Measurements from ENCODE around the gene STYK1. TPM values are rescaled to one million over a fixed set of nuclear protein-coding genes. Genes with fewer than 3 reads are reported as not detected.

The STYK1 gene
- total and polyA plus RNA-seq, 7 donors = 0.16 to 14.1 (median 3.7) TPM; not detected in 1

- intact Hi-C loops (cut with DNase I) = no loop called here
- WGBS, 2 donors = 88% methylated on average over 3 of the region's 3 CpGs
- H3K4me3 ChIP-seq = no peak overlapping the region
- H3K4me1 ChIP-seq = peaks cover 0 to 17% (median 12%) of the 10 kb centered on the region in 4 donors
- DNase-seq = no peak
- no peaks in the 10 kb centered on the region for H3K27me3 ChIP-seq
- no peaks in the 10 kb centered on the region for H3K9me3 ChIP-seq
- TF ChIP-seq, protein P1, sequence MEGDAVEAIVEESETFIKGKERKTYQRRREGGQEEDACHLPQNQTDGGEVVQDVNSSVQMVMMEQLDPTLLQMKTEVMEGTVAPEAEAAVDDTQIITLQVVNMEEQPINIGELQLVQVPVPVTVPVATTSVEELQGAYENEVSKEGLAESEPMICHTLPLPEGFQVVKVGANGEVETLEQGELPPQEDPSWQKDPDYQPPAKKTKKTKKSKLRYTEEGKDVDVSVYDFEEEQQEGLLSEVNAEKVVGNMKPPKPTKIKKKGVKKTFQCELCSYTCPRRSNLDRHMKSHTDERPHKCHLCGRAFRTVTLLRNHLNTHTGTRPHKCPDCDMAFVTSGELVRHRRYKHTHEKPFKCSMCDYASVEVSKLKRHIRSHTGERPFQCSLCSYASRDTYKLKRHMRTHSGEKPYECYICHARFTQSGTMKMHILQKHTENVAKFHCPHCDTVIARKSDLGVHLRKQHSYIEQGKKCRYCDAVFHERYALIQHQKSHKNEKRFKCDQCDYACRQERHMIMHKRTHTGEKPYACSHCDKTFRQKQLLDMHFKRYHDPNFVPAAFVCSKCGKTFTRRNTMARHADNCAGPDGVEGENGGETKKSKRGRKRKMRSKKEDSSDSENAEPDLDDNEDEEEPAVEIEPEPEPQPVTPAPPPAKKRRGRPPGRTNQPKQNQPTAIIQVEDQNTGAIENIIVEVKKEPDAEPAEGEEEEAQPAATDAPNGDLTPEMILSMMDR (IDR thresholded peaks at IDR 0.05) = no peak
- TF ChIP-seq POLR2A (IDR thresholded peaks at IDR 0.05) (no peak), POLR2AphosphoS5 (IDR thresholded peaks at IDR 0.05) (no peak), EP300 (IDR thresholded peaks at IDR 0.05) (no peak)
- H3K27ac ChIP-seq = no peak overlapping the region
- H3K36me3 ChIP-seq = peaks cover 0 to 45% (median 5%) of the 10 kb centered on the region in 4 donors
Observed at GRCh38 chr12:10607885-10608458, 65.9 kb downstream of the STYK1 start.

DNA sequence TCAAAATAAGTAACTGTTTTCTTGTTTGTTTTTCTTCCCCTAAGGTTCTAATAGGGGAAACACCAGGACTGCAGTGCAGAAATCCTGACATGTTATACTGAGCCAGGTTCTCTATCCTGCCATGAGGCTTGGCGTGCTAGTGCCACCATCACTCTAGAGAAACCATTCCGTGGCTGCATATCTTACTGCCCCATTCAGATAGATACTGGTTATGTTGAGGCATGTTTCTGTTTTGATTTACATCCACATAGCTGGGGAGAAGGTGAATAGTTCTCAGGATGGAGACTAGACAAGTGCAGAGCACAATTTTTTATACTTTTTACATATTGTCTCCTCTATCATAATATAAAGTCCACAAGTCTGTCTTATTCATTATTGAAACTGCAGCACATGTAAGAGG, 72.0 kb downstream of the STYK1 start:
- TF ChIP-seq POLR2AphosphoS5 (IDR thresholded peaks at IDR 0.05) (no peak), EP300 (IDR thresholded peaks at IDR 0.05) (no peak), POLR2A (IDR thresholded peaks at IDR 0.05) (no peak)
- TF ChIP-seq, protein P1 (IDR thresholded peaks at IDR 0.05) = no peak
- 95 to 96% methylated on average over 2 of the region's 2 CpGs for WGBS, 2 donors
- no peak for DNase-seq
- Histone ChIP-seq H3K36me3 (peaks cover 0 to 16% (median 0%) of the 10 kb centered on the region in 4 donors), H3K27ac (no peak overlapping the region), H3K4me1 (no peaks in the 10 kb centered on the region), H3K27me3 (no peaks in the 10 kb centered on the region), H3K4me3 (no peak overlapping the region), H3K9me3 (no peaks in the 10 kb centered on the region)
- intact Hi-C loops (cut with DNase I) = no loop called here

- intact Hi-C loops (cut with DNase I) = no loop called here
- TF ChIP-seq POLR2A (IDR thresholded peaks at IDR 0.05) (no peak), POLR2AphosphoS5 (IDR thresholded peaks at IDR 0.05) (no peak), EP300 (IDR thresholded peaks at IDR 0.05) (no peak)
- TF ChIP-seq, protein P1 (IDR thresholded peaks at IDR 0.05) = no peak
- no peak overlapping the region for H3K4me3 ChIP-seq
- H3K4me1 ChIP-seq = no peaks in the 10 kb centered on the region
- no peaks in the 10 kb centered on the region for H3K27me3 ChIP-seq
- H3K27ac ChIP-seq = no peak overlapping the region
- peaks cover 0 to 7% (median 0%) of the 10 kb centered on the region in 4 donors for H3K36me3 ChIP-seq
- no peaks in the 10 kb centered on the region for H3K9me3 ChIP-seq
- WGBS, 2 donors = 92 to 94% methylated on average over 6 of the region's 6 CpGs
- no peak for DNase-seq
Observed at GRCh38 chr12:10600988-10601387, 72.9 kb downstream of the STYK1 start.

- 53 to 72% methylated on average over 2 of the region's 2 CpGs for WGBS, 2 donors
- no peak overlapping the region for H3K4me3 ChIP-seq
- TF ChIP-seq POLR2AphosphoS5 (IDR thresholded peaks at IDR 0.05) (no peak), POLR2A (IDR thresholded peaks at IDR 0.05) (no peak), EP300 (IDR thresholded peaks at IDR 0.05) (no peak)
- TF ChIP-seq, protein P1 (IDR thresholded peaks at IDR 0.05) = no peak
- no peaks in the 10 kb centered on the region for H3K4me1 ChIP-seq
- H3K27me3 ChIP-seq = no peaks in the 10 kb centered on the region
- H3K36me3 ChIP-seq = peaks cover 0 to 11% (median 1%) of the 10 kb centered on the region in 4 donors
- intact Hi-C loops (cut with DNase I) = no loop called here
- no peak for DNase-seq
- no peak overlapping the region for H3K27ac ChIP-seq
- H3K9me3 ChIP-seq = no peaks in the 10 kb centered on the region
Observed at GRCh38 chr12:10595881-10596280, 78.0 kb downstream of the STYK1 start.

- intact Hi-C loops (cut with DNase I) = no loop called here
Observed at GRCh38 chr12:10590966-10591365, 82.9 kb downstream of the STYK1 start.

More at GRCh38 chr12:10590966-10591365, 82.9 kb downstream of the STYK1 start:
- H3K27me3 ChIP-seq = no peaks in the 10 kb centered on the region
- 95 to 97% methylated on average over 3 of the region's 3 CpGs for WGBS, 2 donors
- no peak overlapping the region for H3K27ac ChIP-seq
- H3K9me3 ChIP-seq = no peaks in the 10 kb centered on the region
- TF ChIP-seq POLR2A (IDR thresholded peaks at IDR 0.05) (no peak), EP300 (IDR thresholded peaks at IDR 0.05) (no peak), POLR2AphosphoS5 (IDR thresholded peaks at IDR 0.05) (no peak)
- TF ChIP-seq, protein P1 (IDR thresholded peaks at IDR 0.05) = no peak
- H3K4me1 ChIP-seq = no peaks in the 10 kb centered on the region
- DNase-seq = no peak
- peaks cover 0 to 23% (median 4%) of the 10 kb centered on the region in 4 donors for H3K36me3 ChIP-seq
- H3K4me3 ChIP-seq = no peak overlapping the region
